Ascending aorta (tissue), 2 donors: Measurements from ENCODE around the gene ZNF716. TPM values are rescaled to one million over a fixed set of nuclear protein-coding genes. Genes with fewer than 3 reads are reported as not detected.

Source experiments
- DNase-seq, 2 donors: peaks; one replicate each; pipeline ENCODE4 v3.0.0-alpha.2; 2019; ENCODE audit warnings: low spot score in 2 of 2
- H3K27ac ChIP-seq, 2 donors: fragments of 200-600 bp; sonication (generic); one replicate each; pipeline ENCODE4 v1.5.1; 2016 to 2017; ENCODE audit warnings: mild to moderate bottlenecking in 1 of 2
- H3K27me3 ChIP-seq: fragments of 200-600 bp; sonication (generic); one replicate; pipeline ENCODE4 v1.5.1; 2017
- H3K36me3 ChIP-seq, 2 donors: fragments of 200-600 bp; sonication (generic); one replicate each; pipeline ENCODE4 v1.5.1; 2016
- H3K4me1 ChIP-seq, 2 donors: fragments of 200-600 bp; sonication (generic); one replicate each; pipeline ENCODE4 v1.5.1; 2016 to 2017; ENCODE audit warnings: mild to moderate bottlenecking in 1 of 2
- H3K4me3 ChIP-seq, 2 donors: fragments of 200-600 bp; sonication (generic); one replicate each; pipeline ENCODE4 v1.5.1; 2016 to 2017; ENCODE audit warnings: mild to moderate bottlenecking in 1 of 2
- H3K9me3 ChIP-seq, 2 donors: fragments of 200-600 bp; sonication (generic); one replicate each; pipeline ENCODE4 v1.5.1; 2016
- intact Hi-C: fragments of 100-400 bp; cut with DNase I; formaldehyde crosslinking; loops from one replicate; pipeline ENCODE4 v1.15.1; 2023
- total RNA-seq: library from RNA; depleted of rRNA; stranded (reverse); fragments of >200 nt; gene quantifications from one replicate; pipeline ENCODE4 v1.1.0, GENCODE V29; 2016
- TF ChIP-seq, protein P1 (sequence below), 3 experiments: fragments of 200-600 bp in 2 of 3; fragments of 450-650 bp in 1 of 3; sonication (generic) in 2 of 3; IDR thresholded peaks; one replicate each; pipeline ENCODE4 v1.5.1; 2016 to 2019; ENCODE audit warnings: antibody characterized with exemption in 3 of 3, mild to moderate bottlenecking in 1 of 3, moderate library complexity in 1 of 3

ZNF716 gene
- total RNA-seq, 1 donor from 2014 or later, result not detected

- Histone ChIP-seq H3K9me3 (no peaks in the 10 kb centered on the region), H3K27ac (no peak overlapping the region), H3K4me3 (no peak overlapping the region), H3K27me3 (no peaks in the 10 kb centered on the region), H3K36me3 (no peaks in the 10 kb centered on the region), H3K4me1 (no peaks in the 10 kb centered on the region)
- no peak for DNase-seq
- TF ChIP-seq, protein P1, sequence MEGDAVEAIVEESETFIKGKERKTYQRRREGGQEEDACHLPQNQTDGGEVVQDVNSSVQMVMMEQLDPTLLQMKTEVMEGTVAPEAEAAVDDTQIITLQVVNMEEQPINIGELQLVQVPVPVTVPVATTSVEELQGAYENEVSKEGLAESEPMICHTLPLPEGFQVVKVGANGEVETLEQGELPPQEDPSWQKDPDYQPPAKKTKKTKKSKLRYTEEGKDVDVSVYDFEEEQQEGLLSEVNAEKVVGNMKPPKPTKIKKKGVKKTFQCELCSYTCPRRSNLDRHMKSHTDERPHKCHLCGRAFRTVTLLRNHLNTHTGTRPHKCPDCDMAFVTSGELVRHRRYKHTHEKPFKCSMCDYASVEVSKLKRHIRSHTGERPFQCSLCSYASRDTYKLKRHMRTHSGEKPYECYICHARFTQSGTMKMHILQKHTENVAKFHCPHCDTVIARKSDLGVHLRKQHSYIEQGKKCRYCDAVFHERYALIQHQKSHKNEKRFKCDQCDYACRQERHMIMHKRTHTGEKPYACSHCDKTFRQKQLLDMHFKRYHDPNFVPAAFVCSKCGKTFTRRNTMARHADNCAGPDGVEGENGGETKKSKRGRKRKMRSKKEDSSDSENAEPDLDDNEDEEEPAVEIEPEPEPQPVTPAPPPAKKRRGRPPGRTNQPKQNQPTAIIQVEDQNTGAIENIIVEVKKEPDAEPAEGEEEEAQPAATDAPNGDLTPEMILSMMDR (IDR thresholded peaks at IDR 0.05), result no peak
- intact Hi-C loops, result no loop called here
These were observed 25.3 kb upstream of the ZNF716 start for GRCh38 chr7:57424515-57425238.

- Histone ChIP-seq H3K36me3 (no peaks in the 10 kb centered on the region), H3K9me3 (no peaks in the 10 kb centered on the region), H3K4me1 (no peaks in the 10 kb centered on the region), H3K4me3 (no peak overlapping the region), H3K27me3 (no peaks in the 10 kb centered on the region), H3K27ac (no peak overlapping the region)
- no peak for DNase-seq
- intact Hi-C loops, result no loop called here
- TF ChIP-seq, protein P1 (IDR thresholded peaks at IDR 0.05), result no peak
These were observed 24.6 kb upstream of the ZNF716 start for GRCh38 chr7:57425239-57425944.

DNA sequence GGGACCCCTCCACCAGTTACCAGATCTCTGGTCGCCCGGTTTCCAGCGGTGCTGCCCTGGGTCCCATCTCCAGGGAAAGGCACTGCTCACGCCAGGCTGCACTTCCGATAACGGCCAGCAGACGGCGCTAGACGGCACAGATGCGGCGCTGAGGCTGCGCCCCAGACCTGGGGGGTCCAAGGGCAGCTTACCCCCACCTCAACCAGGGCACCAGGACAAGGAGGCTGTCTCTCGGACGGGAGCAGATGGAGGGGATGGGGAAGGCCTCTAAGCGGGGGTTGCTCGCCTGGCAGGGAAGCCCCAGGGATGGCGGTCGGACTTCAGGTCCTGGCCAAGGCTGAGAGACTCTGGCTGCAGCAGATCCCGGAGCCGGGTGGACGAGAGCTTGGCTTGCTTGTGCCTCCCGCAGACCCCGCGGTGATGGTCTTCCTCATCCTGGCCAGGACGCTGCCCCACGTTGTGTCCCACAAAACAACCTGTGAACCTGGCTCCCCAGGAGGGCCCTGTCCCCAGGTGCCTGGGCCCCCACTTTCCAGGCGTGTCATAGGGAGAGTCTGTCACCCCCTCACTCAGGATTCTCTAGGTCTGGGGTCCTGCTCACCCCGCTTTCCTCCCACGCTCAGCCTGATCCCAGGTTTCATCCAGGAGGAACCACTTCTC is 23.9 kb upstream of the ZNF716 start:
- H3K27ac ChIP-seq, result no peak overlapping the region
- intact Hi-C loops, result no loop called here
- no peaks in the 10 kb centered on the region for H3K4me1 ChIP-seq
- no peaks in the 10 kb centered on the region for H3K27me3 ChIP-seq
- no peak for DNase-seq
- no peaks in the 10 kb centered on the region for H3K36me3 ChIP-seq
- TF ChIP-seq, protein P1 (IDR thresholded peaks at IDR 0.05), result no peak
- no peak overlapping the region for H3K4me3 ChIP-seq
- H3K9me3 ChIP-seq, result no peaks in the 10 kb centered on the region

GRCh38 chr7:57426629-57427003 is 23.4 kb upstream of the ZNF716 start:
- Histone ChIP-seq H3K27ac (no peak overlapping the region), H3K4me3 (no peak overlapping the region), H3K36me3 (no peaks in the 10 kb centered on the region), H3K9me3 (no peaks in the 10 kb centered on the region), H3K4me1 (no peaks in the 10 kb centered on the region), H3K27me3 (no peaks in the 10 kb centered on the region)
- no peak for DNase-seq
- intact Hi-C loops, result no loop called here
- TF ChIP-seq, protein P1 (IDR thresholded peaks at IDR 0.05), result no peak

GRCh38 chr7:57427146-57427545 is 22.8 kb upstream of the ZNF716 start:
- Histone ChIP-seq H3K27ac (no peak overlapping the region), H3K27me3 (no peaks in the 10 kb centered on the region), H3K4me3 (no peak overlapping the region), H3K4me1 (no peaks in the 10 kb centered on the region), H3K9me3 (no peaks in the 10 kb centered on the region), H3K36me3 (no peaks in the 10 kb centered on the region)
- TF ChIP-seq, protein P1 (IDR thresholded peaks at IDR 0.05), result no peak
- intact Hi-C loops, result no loop called here
- DNase-seq, result no peak
